ENCODE results near the gene PICALM.
"Not testable (repeated sequence)": the region's sequence is repeated elsewhere in the genome, so short reads cannot be mapped to it uniquely, and the experiment has no call there.

Gene PICALM

DNA sequence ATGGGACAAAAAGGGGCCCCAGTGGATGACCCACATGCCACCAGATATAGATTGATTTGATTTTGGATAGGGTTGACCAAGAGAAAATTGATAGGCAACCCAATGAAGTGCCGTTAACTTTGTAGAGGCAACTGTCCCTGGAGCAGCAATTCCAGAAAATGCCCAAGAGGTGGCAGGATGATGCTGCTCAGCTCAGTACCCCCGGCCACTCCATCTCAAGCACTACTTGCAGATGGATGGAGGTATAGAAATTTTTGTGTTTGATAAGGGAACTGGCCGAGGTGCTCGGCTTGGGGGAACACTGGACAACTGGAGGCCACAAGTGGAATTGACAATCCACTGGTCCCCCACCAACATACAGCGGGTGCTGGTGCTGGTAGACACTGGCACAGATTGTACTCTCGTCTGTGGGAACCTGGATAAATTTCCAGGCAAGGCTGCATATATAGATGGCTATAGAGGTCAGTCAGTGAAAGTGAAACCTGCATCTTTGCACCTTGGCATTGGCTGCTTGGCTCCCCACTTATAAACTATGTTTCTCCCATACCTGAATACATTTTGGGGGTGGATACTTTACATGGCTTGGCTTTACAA lies 127.4 kb downstream of the PICALM start:
- no peak for DNase-seq (ENCODE audit: low read depth in 1 of 2, low spot score in 1 of 2)

DNA sequence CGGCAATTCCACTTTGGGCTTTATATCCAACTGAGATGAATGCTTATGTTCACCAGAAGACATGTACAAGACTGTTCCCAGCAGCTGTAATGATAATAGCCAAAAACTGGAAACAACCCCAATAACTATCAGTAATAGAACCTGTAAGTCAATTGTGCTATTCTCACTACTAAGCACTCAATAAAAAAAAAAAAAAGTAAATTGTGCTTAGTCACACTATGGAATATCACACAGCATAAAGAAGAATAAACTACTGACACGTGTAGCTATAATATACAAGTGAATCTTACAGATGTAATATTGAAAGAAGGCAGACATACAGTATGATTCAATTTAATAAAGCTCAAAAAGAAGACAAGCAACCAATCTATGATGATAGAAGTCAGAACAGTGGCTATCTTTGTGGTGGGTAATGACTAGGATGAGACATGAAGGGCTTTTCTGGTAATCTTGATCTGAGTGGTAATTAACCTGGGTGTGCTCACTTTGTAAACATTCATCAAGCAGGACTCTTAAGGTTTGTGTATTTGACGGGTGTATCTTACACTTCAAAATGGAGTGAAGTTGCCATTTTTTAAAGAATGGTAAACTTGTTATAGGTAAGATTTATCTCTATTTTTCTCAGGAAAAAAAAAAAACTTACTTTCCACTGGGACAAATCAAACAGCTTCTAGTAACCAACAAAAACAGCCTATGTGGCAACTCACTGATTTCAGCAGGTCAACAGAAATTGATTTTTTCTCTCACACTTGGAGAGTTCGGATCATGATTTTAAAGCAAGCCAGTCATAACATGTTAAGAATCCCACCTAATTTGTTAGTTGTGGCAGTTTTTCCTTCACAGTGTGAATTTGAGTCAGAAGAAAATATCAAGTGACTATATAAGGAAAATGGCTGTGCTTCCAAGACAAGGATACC lies 129.5 kb downstream of the PICALM start:
- no peak for DNase-seq (ENCODE audit: low read depth in 1 of 2, low spot score in 1 of 2)

DNA sequence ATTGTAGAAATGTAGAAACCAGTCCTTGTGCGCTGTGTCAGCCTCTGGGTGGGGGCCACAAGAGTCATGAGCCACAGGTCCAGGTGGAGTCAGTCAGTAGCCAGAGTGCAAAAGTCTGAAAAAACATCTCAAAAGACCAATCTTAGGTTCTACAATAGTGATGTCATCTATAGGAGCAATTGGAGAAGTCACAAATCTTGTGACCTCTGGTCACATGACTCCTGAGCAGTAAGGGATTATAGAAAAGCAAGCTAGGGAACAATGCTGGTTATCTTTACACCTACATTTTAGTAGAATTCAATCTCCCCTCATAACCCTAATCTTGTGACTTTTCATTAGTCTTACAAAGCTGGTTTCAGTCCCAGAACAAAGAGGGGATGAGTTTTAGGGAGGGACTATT lies 131.0 kb downstream of the PICALM start:
- DNase-seq (ENCODE audit: low read depth in 1 of 2, low spot score in 1 of 2) = no peak

DNA sequence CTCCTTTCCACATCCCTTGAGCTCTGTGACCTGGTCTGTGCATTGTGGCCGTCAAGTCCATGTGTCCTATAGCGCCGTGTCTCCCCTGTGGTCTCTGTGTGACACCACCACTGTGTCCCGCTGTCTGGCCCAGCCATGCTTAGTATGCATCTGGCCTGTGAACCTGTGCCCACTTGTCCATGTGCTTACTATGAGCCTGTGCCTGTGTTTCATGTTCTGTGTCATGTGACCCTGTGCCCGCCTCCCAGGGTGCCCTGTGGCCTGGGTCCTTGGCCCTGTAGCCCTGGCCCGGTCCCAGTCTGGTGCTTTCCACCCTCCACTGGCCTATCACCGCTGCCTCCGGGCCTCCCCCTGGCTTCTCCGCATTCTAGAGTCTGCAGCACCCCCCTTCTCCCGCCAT lies 133.1 kb downstream of the PICALM start:
- DNase-seq (ENCODE audit: low read depth in 1 of 2, low spot score in 1 of 2) = no peak

DNA sequence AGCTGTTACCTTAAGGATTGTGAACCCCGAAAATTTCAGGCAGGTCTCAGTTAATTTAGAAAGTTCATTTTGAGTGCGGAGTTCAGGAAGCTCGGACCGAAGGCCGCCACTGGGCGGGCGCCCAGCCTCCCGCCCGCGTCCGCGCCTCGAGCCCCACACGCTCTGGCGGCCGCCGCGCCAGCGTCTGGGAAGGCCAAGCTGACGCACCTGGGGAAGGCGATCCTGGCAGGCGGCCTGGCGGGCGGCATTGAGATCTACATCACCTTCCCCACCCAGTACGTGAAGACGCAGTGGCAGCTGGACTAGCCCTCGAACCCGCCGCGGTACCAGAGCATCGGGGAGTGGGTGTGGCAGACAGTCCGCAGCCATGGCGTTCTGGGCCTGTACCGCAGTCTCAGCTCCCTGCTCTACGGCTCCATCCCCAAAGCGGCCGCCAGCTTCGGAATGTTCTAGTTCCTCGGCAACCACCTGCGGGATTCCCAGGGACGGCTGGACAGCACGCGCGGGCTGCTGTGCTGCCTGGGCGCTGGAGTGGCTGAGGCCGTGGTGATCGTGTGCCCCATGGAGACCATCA lies 134.2 kb downstream of the PICALM start:
- no peak for DNase-seq (ENCODE audit: low read depth in 1 of 2, low spot score in 1 of 2)

DNA sequence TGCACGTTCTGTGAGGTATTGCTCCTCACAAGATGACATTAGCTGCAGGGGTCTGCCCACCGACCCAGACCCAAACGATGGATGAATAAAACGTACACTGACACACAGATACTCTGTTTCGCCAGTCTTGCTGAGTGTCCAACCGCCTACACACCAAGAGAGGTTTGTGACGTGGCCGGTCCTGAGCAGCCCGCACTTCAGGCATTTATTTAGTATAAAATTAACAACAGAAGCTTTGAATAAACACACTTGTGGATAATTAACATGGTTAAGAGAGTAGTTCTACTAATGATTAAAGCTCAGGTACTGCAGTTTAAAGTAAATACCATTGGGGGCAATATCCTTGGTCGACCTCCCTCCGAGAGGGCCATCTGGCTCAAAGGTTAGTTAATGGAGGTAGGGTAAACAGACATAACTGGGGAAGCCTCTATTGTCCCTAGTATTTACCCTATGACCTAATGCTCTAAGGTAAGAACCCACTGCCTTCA lies 138.0 kb downstream of the PICALM start:
- no peak for DNase-seq (ENCODE audit: low read depth in 1 of 2, low spot score in 1 of 2)

DNA sequence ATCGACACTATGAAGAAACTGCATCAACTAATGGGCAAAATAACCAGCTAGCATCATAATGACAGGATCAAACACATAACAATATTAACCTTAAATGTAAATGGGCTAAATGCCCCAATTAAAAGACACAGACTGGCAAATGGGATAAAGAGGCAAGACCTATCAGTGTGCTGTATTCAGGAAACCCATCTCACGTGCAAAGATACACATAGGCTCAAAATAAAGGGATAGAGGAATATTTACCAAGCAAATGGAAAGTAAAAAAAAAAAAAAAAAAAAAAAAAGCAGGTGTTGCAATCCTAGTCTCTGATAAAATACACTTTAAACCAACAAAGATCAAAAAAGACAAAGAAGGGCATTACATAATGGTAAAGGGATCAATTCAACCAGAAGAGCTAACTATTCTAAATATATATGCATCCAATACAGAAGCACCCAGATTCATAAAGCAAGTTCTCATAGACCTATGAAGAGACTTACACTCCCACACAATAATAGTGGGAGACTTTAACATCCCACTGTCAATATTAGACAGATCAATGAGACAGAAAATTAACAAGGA lies 142.2 kb downstream of the PICALM start:
- not testable (repeated sequence) for DNase-seq (ENCODE audit: low read depth in 1 of 2, low spot score in 1 of 2)

DNA sequence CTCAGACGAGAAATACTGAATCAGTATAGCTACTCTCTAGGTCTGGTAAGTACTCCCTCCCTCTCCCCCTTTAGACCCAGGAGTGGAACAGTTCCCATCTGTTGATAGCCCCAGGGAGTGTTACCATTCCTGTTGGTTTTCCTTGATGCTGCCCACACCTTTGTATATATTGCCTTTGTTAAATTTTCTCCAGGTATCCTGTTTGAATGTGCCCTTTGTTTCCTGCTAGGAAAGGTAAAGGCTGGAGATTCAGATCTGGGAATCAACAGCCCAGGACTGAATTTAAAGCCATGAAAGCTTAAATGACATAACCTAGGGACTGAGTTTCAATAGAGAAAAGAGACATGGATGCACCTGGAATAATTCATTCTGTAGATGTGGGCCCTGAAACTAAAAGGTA lies 145.4 kb downstream of the PICALM start:
- DNase-seq (ENCODE audit: low read depth in 1 of 2, low spot score in 1 of 2) = no peak

DNA sequence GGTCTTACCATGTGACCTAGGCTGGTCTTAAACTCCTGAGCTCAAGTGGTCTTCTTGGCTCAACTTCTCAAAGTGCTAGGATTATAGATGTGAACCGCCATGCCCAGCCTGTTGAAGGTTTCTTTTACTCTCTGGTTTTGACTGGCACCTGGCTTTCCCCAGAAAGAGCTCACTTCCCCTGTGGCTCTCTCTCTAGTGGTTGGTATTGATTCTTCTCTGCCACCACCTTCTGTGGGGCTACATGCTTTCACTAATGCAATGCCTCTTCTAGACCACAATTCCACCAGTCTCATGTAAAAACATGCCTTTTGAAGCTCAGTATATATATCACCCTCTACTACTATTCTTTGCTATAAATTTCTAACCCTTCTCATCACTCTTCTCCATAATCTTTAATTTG lies 146.5 kb downstream of the PICALM start:
- no peak for DNase-seq (ENCODE audit: low read depth in 1 of 2, low spot score in 1 of 2)

DNA sequence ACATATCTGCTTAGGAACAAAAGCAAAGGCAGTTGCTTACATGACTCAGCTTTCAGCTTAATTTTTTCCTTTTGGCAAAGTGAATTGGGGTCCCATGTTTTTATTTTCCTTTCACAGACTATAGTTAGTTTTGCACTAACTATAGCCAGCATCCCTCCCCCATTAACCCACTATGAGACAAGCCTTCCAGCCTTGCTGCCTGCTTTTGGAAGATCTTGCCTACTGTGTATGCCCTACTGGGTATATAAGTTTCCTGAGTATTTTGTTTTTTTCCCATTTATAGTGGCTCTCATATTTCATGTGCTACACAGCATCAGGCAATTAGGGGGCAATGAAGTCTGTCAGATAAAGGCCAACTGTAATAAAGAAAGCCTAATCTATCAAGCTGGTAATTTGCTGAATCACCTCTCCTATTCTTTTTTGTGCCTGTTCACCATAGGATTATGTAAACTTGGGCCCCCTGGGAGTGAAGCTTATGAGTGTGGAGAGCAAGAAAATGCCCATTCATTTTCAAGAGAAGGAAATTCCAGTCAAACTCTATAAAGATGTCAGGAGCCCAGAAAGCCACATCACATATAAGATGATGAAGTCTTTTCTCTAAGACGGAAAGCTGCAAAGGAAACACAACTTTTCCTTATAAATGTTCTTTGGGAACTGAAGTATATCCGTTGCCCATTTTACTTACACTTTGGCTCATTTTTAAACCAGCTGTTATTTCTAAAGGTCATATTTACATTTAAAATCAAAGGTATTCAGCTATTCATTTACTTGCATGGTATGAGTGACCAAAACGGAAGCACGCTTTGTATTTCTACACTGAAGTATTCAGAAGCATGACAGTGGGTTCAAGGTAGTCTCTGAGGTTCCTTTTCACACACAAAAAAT lies 149.7 kb downstream of the PICALM start:
- DNase-seq (ENCODE audit: low read depth in 1 of 2, low spot score in 1 of 2) = no peak

DNA sequence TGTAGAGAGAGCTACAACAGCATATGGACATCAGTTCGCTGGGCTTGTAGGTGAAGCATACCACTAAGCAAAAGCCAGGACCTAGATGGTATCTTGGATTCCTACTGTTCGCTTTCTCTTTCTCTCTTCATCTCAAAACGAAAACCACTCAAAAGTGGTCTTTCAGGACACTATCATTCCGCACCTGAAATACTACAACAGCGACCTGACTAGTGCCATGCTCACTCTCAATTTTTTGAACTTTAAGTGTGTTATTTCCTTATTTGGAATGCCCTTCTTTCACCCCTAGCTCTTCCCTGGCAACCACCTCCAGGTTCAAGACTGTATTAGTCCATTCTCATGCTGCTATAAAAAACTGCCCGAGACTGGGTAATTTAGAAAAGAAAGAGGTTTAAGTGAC lies 154.5 kb downstream of the PICALM start:
- DNase-seq (ENCODE audit: low read depth in 1 of 2, low spot score in 1 of 2) = no peak

DNA sequence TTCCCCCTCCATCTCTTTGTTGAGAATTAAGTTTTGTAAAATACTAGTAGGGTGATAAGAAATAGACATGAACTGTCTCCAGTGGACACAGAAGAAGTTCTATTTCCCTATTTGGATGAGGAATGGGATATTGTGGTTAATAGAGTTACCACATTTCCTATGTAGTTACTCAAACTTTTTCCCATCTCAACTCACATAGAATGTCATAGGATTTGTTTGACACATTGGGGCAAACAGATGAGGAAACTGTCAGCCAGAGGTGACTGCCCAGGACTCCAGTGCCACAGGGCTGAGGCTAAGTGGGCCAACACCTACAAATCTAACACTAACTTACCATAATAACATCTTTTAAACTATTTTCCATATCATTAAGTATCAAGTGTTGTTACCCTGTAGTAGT lies 155.4 kb downstream of the PICALM start:
- no peak for DNase-seq (ENCODE audit: low read depth in 1 of 2, low spot score in 1 of 2)

DNA sequence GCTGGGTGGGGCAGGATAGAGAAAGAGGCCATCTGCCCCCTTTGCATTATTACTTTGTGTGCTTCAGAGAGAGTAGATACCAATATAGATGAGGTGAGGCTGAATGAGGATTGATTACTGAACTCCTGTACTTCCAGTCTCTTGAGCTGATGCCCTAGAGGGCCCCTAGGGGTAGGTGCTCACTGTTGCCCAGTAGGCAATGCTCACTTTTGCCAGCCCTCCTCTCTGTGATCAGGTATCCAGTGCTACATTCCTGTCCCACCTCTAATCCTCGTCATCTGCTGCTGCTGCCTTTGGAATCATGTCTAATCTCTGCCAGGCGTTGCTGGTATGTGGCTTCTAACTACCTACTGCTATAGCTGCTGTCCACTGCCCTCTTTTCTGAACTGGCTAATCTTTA lies 156.5 kb downstream of the PICALM start:
- DNase-seq (ENCODE audit: low read depth in 1 of 2, low spot score in 1 of 2) = no peak

Data from stimulated activated CD4-positive, alpha-beta T cell treated with anti-CD3 and anti-CD28 coated beads, Interleukin-15, amount 100 ng/mL, for 1 hour (primary cell).